OCI-LY7 (cell line): ENCODE data around the gene FOXN3.

Experiments used
- CTCF ChIP-seq: fragments of 200-600 bp; sonication (generic); conservative IDR thresholded peaks from 2 replicates; pipeline ENCODE4 v1.5.1; 2014; ENCODE audit warnings: mild to moderate bottlenecking, antibody characterized with exemption, low read length, moderate library complexity, mixed read lengths
- EZH2phosphoT487 ChIP-seq: fragments of 200-600 bp; sonication (generic); IDR thresholded peaks from 2 replicates; pipeline ENCODE4 v1.6.1; 2018; ENCODE audit warnings: low read depth, borderline replicate concordance, mild to moderate bottlenecking, mixed run types, antibody characterized with exemption, low read length, moderate library complexity, mixed read lengths

GRCh38 chr14:89347885-89348284 is 69.1 kb downstream of the FOXN3 start:
- TF ChIP-seq CTCF (no peak), EZH2phosphoT487 (no peak)
